Suppressor macrophage (primary cell): Measurements from ENCODE around the gene RHBDL3.

Experiments
- DNase-seq, 4 experiments: peaks; one replicate each; pipeline ENCODE4 v3.0.0-alpha.2; 2020 to 2022

The RHBDL3 gene

GRCh38 chr17:32357615-32358014, 92.0 kb downstream of the RHBDL3 start:
- no peak for DNase-seq

- no peak for DNase-seq
Observed at GRCh38 chr17:32361270-32361669, 95.6 kb downstream of the RHBDL3 start.

GRCh38 chr17:32370426-32370825, 104.8 kb downstream of the RHBDL3 start:
- no peak for DNase-seq
